ENCODE measurements around the gene FAM174C. TPM values are rescaled to one million over a fixed set of nuclear protein-coding genes. Genes with fewer than 3 reads are reported as not detected.

FAM174C gene
- total and polyA plus RNA-seq, 2 of the 8 experiments (the other 6 are each of a cell fraction or from before 2014, with no cell fraction given): 44.5 to 125 TPM

GRCh38 chr19:1250437-1251260 is 24.7 kb upstream of the FAM174C start (continued):
- TF ChIP-seq SIN3A (conservative IDR thresholded peaks at IDR 0.05 in 1 of 2, IDR thresholded peaks at IDR 0.05 in 1 of 2; ENCODE audit: low read depth in 1 of 2, low read length in 2 of 2): 0 out of 4 replicates have a peak, but pooled peaks of 1 of the 2 experiments have one; percentile 4
- TF ChIP-seq EGR1 (IDR thresholded peaks at IDR 0.05; ENCODE audit: borderline replicate concordance, low read depth, low read length): no peak

All from H1 (cell line).